HS-5 (cell line): ENCODE results near the gene TPK1.

Experiments used
- DNase-seq: peaks from one replicate; pipeline ENCODE4 v3.0.0-alpha.2; 2012; ENCODE audit warnings: low read depth

Gene TPK1

DNA sequence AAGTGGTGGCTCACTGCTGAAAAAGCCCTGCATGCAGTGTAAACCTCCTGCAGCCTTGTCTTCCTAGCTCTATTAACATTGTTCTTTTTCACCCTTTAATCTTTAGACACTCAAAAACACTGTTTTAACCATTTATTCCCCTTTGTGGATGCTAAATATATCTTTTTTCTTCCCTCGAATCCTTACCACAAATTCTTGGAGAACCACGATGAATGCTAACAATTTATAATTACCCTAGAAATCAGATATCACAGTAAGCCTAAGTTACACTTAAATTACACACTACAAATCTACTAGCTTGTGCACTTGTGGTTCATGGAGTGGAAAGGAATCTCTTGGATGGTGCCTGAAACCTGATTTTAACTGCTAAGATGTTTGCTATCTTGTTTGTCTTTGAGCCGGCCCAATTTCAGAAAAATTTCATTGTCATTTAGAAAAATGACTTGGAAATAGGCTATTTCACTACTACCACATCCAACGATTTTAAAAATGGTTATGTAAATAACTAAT is 307.3 kb downstream of the TPK1 start:
- DNase-seq = no peak

DNA sequence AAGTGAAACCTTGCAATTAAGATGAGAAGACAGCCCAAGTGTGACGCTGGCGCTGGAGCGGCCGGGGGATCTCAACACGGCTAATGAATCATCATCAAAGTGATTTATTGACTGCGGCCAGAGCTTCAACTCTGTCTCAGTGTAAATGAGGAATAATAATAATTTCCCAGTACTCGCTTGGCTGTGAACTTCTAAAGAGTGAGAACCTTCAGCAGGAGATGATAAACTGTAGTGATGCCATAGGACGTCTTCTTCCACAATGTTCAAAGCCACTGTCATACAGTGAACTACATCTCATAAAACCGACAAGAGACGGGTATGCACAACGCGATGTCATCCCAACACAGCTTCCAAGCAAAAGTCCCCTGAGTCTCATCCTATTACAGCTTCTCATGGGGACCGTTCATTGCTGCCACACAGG is 308.8 kb downstream of the TPK1 start:
- no peak for DNase-seq

DNA sequence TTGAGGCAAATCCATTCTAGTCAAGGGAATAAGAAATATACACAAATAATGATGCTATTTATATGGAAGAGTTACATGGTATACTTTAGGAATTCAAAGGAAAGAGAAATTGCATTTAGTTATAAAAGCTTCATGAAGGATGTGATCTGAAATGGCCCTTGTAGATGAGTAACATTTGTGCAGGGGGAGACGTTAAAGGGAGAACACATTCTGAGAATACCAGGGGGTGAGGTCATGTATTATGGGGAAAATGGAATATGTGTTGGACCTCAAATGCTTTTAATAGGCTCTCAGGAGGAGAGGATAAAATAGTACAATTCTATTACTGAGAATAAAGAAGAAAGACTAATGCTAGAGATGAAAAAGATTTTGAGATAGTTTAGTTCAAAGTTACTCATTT is 309.9 kb downstream of the TPK1 start:
- DNase-seq = no peak

DNA sequence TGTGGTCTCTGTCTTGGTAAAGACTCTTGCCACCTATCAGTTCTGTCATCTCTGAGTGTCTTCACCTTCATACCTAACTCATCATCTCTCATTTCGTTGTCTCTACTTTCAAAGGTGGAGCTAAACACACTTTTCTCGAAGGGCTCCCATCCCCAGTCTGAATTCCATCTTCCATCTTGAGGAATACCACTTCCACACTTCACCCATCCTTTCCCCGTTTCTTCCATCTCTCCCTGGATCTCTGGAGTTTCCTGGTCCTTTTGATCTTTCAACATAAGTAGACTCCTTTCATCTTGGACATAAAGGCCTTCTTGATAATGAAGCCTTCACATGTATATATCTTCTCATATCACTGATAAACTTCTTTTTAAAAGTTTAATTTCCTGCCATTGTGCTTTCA is 311.6 kb downstream of the TPK1 start:
- no peak for DNase-seq

DNA sequence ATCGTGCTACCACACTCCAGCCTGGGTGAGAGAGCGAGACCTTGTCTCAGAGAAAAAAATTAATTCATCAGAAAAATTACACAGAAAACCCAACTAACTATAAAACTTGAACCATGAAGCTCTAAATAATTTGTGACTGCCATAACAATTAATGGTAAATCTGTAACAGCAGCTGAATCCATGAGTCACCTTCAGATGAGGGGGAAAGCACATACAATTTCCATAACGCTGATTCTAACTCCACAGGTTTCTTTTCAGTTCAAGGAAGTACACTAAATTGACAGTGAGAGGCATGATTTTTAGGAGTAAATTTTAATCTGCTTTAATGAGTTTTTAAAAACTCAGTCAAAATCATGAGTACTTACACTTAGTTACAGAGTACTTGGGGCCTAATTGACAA is 312.2 kb downstream of the TPK1 start:
- no peak for DNase-seq

DNA sequence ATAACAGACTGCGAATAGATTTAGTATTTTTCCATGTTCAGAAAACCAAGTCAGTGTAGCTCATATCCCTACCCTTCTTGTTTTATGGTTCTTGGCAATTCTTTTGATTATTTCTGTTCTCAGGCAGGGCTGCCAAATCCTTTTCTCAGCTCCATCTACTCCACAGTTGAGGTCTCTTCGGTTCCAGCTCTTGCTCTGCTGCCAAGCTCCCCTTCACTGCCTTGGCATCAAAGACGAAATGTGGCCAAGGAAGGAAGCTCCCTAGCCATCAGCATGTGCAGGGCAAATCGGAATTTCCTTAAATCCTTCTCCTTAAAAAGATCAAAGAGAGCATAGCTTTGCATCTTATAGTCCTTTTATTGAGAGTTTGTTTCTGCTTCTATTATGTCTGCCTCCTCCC is 315.9 kb downstream of the TPK1 start:
- no peak for DNase-seq

DNA sequence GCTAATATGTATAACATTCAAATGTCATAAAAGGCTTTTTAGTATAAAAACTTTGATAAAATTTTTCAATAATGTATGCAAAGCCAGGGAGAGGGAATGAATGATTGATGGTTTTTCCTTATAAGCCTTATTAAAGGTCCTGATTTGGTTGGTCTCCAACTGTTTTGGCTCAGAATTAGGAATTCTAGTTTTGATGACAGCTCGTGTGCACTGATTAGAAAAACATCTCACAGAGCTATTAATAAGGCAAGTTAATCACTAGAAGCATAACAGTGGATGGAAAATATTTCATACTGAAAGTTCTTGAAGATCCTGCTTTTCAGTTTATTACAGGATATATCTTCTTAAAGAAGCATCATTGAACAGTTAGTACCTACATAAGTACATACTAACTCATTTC is 317.5 kb downstream of the TPK1 start:
- DNase-seq = no peak

DNA sequence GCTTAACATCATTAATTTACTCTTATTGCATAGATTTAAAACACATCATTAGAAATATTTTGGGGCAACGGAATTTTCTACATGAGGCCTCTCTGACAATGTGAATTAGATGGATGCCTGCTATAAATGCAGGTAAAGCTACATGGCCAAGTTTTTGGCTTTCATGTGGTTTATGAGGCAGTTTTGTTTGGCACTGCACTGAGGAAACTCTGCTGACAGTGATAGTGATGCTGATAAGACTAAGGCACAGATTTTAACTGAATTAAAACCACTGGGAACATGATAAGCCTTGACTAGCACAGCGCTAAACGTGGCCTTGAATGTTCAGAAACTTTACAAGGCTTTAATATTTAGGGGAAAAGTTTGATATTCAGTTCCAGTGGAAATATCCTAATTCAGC is 318.1 kb downstream of the TPK1 start:
- DNase-seq = no peak

DNA sequence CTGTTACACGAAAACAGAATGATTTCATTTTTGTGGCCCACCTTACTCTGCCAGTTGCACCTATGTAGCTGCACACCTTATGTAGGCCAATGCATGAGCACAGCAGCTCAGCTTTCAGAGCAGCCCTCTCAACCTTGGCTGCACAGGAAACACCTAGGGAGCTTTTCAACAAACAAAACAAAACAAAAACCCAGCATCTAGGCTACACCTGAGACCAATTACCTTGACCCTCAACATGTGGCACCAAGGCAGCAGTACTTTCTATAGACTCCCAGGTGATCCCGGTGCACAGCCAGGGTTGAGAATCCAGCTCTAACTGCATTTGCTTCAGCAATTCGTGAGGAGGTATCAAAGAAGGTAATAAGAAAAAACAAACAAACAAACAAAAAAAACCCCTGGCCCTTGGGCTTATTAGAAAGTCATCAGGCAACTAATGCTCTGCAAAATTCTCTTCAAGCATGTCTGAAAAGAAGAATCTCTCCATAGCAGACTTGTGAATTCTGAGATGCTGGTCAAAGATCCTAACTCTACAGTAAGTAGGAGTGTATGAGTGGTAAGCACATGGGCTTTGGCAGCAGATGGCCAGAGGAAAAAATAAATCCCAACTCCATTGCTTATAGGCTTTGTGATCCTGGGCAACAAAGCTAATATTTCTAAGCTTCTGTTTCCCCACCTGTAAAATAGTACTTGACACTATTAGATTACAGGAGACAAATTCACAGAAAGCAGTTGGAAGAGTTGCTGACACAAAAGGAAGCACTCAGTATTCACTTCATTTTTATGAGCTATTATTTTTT is 318.9 kb downstream of the TPK1 start:
- DNase-seq = no peak

DNA sequence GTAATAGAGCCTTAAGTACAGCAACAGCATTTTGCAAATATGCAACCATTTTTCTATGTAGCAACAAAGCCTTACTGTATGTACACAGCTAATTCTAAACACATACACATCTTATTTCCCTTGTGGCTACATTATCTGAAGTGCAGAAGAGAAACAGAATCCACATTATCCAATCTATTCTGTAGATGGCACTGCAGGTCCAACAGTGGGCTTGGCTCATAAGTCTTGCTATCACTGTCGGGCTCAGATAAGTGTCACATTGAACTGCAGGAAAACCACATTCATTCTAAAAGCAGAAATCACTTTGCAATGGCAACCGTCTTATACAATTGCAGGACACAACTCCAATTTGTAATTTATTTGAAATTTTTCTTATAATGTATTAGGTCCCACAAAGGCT is 322.5 kb downstream of the TPK1 start:
- no peak for DNase-seq

DNA sequence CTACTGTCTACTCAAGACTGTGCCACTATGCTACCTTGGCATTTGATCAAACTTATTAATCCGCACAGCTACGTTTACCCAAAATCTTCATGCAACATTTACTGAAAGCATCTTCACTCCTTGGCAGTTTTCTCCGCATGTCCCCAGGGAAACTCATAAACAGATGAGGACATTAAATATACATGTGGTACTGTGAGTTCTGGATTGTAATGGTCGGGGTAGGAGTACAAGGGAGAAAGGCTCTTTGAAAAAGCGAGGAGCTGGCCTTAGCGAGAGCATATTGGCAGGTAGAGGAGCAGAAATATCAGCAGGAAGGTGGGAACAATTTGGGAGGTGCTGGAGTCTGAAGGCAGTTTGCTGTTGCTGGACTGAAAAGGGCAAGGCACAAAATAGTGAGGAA is 325.2 kb downstream of the TPK1 start:
- DNase-seq = no peak

DNA sequence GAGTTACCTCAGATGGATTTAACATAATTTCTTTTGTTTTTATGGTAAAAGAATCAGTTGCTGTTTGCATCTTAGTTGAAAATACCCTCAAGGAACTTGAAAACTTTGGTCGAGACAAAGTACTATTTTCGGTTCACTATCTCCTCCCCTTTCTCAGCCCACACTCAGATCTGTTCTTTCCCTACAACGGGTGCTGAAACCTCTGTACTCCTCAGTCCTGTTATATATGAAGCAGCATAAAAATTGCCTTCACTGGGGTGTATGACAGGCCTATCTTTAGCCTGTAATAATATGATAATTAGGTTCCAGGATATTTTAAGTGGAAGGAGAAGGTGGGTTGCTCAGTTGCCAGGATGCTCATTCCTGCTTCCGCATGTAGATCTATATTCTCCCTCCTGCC is 327.2 kb downstream of the TPK1 start:
- DNase-seq = no peak

DNA sequence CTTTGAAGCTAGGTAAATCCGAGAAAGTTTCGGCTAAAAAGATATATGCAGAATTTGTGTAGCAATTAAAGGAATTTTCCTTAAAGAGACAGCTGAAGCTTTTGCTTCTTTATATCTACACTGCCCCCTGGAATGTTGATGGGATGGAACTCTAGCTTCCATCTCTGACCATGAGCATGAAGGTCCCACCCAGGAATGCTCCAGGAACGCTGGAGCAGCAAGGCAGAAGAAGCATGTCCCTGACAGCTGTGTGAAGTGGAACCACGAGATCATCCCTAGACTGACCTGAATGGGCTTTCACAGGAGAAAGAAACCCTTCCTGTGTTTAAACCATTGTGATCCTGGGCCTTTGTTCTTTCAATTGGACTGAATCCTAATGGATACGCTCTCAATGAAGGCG is 332.6 kb downstream of the TPK1 start:
- DNase-seq = no peak

DNA sequence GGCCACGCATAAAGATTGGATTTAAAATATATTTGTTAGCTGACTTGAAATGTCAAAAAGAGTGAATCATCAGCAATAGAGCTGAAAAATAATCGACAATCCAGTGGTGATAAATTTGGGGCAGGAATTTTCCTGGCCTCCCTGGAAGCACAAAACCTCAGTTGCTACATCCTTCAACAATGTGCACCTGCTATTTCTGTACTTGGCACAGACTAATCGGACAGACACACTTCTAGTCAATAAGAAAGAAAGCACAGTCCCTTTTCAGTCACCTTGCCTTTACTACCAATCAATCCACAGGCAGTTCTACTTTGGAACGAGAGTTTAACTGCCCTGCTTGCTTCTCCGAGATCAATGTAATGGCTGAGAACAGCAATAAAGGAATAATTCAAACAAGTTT is 335.6 kb downstream of the TPK1 start:
- DNase-seq = no peak

DNA sequence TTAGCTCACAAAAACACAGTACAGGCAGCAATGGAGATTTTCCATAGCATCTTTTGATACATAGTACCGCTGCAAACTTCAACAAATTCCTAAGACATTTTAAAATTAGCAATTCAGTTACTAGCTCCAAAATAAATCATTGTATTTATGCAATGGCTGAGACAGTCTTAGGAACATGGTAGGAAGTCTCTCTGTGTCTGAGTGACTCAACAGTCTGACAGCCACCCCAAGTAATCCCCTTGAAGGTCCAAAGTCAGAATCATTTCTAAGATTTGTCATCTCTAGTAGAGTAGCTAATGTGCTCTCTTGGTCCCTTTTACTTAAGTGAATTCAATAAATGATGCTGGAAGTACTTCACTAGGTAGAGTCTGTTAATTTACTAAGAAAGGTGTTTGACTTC is 338.6 kb downstream of the TPK1 start:
- DNase-seq = no peak

DNA sequence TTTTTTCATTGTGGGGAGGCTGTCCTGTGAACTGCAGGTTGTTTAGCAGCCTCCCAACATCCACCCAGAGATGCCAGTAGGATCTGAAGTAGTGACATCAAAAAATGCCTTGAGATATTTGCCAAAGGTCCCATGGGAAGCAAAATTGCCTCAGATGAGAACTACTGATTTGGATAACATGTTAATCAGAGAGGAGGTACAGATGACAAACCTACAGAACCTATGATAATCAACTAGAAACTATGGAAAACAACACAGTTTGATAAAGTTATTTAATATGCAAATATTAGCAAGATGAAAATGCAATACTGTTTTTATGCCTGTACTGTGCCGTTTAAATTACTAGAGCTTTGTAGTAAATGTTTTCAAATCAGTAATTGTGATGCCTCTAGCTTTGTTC is 341.5 kb downstream of the TPK1 start:
- no peak for DNase-seq

DNA sequence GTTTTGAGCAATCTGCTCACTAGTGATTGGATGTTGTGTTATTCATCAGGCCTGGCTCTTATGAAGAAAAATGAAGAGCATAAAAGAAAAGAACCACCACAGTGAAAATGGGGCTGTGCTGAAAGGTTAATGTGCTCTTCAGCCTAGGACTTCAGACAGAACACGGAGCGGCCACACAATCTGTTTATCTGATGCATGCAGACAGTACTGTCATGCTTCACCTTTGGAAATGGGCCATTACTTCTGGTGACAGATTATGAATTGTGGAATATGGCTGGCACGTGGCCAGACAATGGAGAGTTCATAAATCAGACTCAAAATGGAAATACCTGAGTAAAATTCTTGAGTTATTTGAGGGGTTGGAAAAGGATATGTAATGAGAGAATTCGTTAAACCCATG is 346.3 kb downstream of the TPK1 start:
- no peak for DNase-seq

DNA sequence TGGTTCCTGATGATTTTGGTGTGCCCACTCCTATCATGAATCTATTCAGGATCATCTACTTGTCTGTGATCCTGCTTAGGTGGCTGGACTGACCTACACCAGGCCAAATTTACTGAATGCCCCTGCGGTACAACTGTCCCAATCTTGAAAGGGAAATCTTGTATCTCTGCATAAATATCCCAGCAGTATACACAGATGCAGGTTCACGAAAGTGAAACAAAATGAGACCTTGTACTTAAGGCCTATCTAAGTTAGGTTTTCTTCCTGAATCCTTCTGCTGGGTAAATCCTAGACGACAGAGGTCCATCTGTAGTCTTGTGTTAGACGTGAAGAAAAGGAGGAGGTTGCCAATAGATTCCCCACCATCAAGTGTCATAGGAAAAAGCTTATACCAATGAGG is 346.9 kb downstream of the TPK1 start:
- no peak for DNase-seq

DNA sequence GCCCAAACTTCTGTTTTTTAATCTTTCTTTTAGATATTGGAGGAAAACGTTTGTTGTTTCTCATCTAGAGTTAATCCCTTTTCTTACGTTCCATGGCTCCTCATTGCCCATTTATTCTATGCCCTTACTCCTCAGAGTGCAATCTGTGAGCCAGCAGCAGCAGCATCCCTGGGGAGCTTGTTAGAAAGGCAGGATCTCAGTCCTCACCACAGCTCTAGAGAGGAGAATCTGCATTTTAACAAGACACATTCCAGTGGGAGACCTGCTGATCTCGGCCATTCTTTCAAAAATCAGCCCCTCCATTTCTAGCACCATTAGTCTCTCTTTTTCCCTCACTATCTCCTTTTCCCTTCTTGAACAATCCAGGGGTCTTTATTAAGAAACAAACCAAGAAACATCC is 348.0 kb downstream of the TPK1 start:
- no peak for DNase-seq

DNA sequence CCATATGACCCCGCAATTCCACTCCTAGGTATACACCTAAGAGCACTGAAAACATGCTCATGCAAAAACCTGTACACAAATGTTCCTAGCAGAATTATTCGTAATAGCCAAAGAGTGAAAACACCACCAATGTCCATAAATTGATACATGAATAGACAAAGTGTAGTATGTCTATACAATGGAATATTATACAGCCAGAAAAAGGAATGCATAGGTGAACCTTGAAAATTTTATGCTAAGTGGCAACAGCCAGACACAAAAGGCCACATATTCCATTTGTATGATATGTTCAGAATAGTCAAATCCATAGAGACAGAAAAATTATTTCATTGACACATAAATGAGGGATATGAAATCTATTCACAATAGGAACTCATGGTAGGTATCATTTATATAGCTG is 351.4 kb downstream of the TPK1 start:
- DNase-seq = no peak

DNA sequence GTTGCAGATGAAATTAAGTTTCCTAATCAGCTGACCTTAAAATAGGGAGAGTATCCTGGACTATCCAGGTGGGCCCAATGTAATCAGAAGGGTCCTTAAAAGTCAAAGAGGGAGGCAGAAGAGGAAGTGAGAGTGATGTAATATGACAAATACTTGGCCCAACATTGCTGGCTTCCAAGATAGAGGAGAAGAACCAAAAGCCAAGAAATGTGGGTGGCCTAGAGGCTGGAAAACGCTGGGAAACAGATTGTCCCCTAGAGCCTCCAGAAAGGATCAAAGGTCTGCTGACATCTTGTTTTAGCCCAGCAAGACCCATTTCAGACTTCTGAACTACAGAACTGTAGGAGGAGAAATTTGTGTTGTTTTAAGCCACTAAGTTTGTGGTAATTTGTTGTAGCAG is 352.7 kb downstream of the TPK1 start:
- no peak for DNase-seq

DNA sequence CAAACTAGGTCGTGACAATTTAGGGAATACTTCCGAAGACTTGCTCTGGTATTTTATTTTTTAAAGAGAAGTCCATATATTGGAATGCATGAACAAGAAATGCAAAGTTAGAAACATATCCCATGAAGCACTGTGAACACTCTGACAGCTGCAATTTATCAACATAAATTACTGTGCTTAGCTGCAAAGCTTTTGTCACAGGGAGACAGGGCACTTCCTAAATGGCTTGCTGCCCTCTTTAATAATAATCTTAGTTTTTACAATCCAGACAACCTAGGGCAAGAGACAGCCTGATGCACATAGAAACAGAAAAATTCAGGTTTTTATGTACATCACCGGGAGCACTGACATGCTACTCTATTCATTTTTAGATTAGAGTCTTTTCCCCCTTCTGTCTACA is 354.0 kb downstream of the TPK1 start:
- no peak for DNase-seq

DNA sequence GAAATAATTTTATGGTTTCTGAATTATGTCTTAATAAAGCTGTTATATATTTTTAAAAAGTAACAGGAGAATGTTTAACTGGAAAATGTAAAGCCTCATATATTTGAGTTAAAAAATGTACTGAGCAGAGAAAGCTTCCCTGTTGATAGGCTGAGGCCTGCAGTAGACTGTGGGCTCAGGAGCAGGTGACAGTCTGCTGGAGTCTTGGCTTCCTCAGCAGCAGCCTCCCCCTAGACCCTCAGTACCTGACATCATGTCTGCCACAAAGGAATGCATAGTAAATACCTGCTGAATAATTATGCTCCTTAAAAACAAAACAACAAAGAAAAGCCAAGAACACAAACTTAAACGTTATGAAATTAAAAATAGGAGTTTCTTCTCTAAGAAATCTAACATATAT is 358.5 kb downstream of the TPK1 start:
- no peak for DNase-seq
